Activated T-helper 17 cell treated with anti-CD3 and anti-CD28 coated beads, Interleukin-2, amount 50 U/mL, for 72 hours (primary cell): Measurements from ENCODE around the gene PRKCH. TPM values are rescaled to one million over a fixed set of nuclear protein-coding genes. Genes with fewer than 3 reads are reported as not detected.
"Not testable (repeated sequence)": the region's sequence is repeated elsewhere in the genome, so short reads cannot be mapped to it uniquely, and the experiment has no call there.

Experiments
- ATAC-seq: fragments of 150-1000 bp; cut with Tn5 transposase; replicated peaks from 2 replicates; pipeline ENCODE4 v1.10.0; 2021; ENCODE audit warnings: mild to moderate bottlenecking, moderate library complexity
- H3K27ac Mint-ChIP-seq: one replicate; pipeline ENCODE4 v1.8.0; 2022; ENCODE audit warnings: mixed read lengths
- H3K27me3 Mint-ChIP-seq: one replicate; pipeline ENCODE4 v1.8.0; 2022; ENCODE audit warnings: mixed read lengths
- H3K36me3 Mint-ChIP-seq: one replicate; pipeline ENCODE4 v1.8.0; 2022; ENCODE audit warnings: low read depth, mild to moderate bottlenecking, mixed read lengths
- H3K4me1 Mint-ChIP-seq: one replicate; pipeline ENCODE4 v1.8.0; 2022; ENCODE audit warnings: mixed read lengths
- H3K4me3 Mint-ChIP-seq: one replicate; pipeline ENCODE4 v1.8.0; 2022; ENCODE audit warnings: mild to moderate bottlenecking, mixed read lengths
- H3K9me3 Mint-ChIP-seq: one replicate; pipeline ENCODE4 v1.8.0; 2022; ENCODE audit warnings: mixed read lengths
- total RNA-seq, 2 donors: library from RNA; stranded (reverse); gene quantifications; one replicate each; pipeline ENCODE4 v1.2.3, GENCODE V29; 2022

PRKCH gene
- total RNA-seq, 2 donors from 2014 or later, result 127 to 148 TPM

- peaks cover 13% of the 10 kb centered on the region for H3K36me3 Mint-ChIP-seq
- H3K27ac Mint-ChIP-seq, result no peak overlapping the region
Observed at GRCh38 chr14:61409782-61410181, 88.4 kb downstream of the PRKCH start.

GRCh38 chr14:61415934-61416333, 94.6 kb downstream of the PRKCH start:
- H3K4me3 Mint-ChIP-seq, H3K9me3 Mint-ChIP-seq, H3K27me3 Mint-ChIP-seq, H3K27ac Mint-ChIP-seq, ATAC-seq: not testable (repeated sequence)
- Mint-ChIP-seq H3K4me1 (peaks cover 53% of the 10 kb centered on the region), H3K36me3 (peaks cover 19% of the 10 kb centered on the region)

More at GRCh38 chr14:61409782-61410181, 88.4 kb downstream of the PRKCH start:
- H3K4me3 Mint-ChIP-seq, result no peak overlapping the region
- peaks cover 49% of the 10 kb centered on the region for H3K4me1 Mint-ChIP-seq
- no peaks in the 10 kb centered on the region for H3K27me3 Mint-ChIP-seq
- H3K9me3 Mint-ChIP-seq, result no peaks in the 10 kb centered on the region
- no peak for ATAC-seq

- no peak overlapping the region for H3K27ac Mint-ChIP-seq
- peak; percentile 45 for ATAC-seq
- no peaks in the 10 kb centered on the region for H3K27me3 Mint-ChIP-seq
- no peaks in the 10 kb centered on the region for H3K9me3 Mint-ChIP-seq
- peaks cover 19% of the 10 kb centered on the region for H3K36me3 Mint-ChIP-seq
- peaks cover 53% of the 10 kb centered on the region for H3K4me1 Mint-ChIP-seq
- no peak overlapping the region for H3K4me3 Mint-ChIP-seq
Observed at GRCh38 chr14:61416591-61416990, 95.2 kb downstream of the PRKCH start.

GRCh38 chr14:61417141-61417540, 95.8 kb downstream of the PRKCH start:
- H3K27me3 Mint-ChIP-seq, result no peaks in the 10 kb centered on the region
- no peak overlapping the region for H3K27ac Mint-ChIP-seq
- H3K9me3 Mint-ChIP-seq, result no peaks in the 10 kb centered on the region
- H3K36me3 Mint-ChIP-seq, result peaks cover 19% of the 10 kb centered on the region
- peaks cover 51% of the 10 kb centered on the region for H3K4me1 Mint-ChIP-seq
- no peak overlapping the region for H3K4me3 Mint-ChIP-seq
- ATAC-seq, result no peak

- no peaks in the 10 kb centered on the region for H3K27me3 Mint-ChIP-seq
- H3K9me3 Mint-ChIP-seq, result no peaks in the 10 kb centered on the region
- H3K27ac Mint-ChIP-seq, result no peak overlapping the region
- peaks cover 56% of the 10 kb centered on the region for H3K4me1 Mint-ChIP-seq
- H3K36me3 Mint-ChIP-seq, result peaks cover 25% of the 10 kb centered on the region
- no peak overlapping the region for H3K4me3 Mint-ChIP-seq
- ATAC-seq, result no peak
Observed at GRCh38 chr14:61417883-61418455, 96.6 kb downstream of the PRKCH start.

- no peak overlapping the region for H3K4me3 Mint-ChIP-seq
- H3K27me3 Mint-ChIP-seq, result no peaks in the 10 kb centered on the region
- H3K4me1 Mint-ChIP-seq, result peaks cover 62% of the 10 kb centered on the region
- peaks cover 25% of the 10 kb centered on the region for H3K36me3 Mint-ChIP-seq
- ATAC-seq, result no peak
- H3K9me3 Mint-ChIP-seq, result no peaks in the 10 kb centered on the region
- H3K27ac Mint-ChIP-seq, result peak overlapping the region; percentile 76
Observed at GRCh38 chr14:61418746-61419145, 97.4 kb downstream of the PRKCH start.

- ATAC-seq, result no peak
- Mint-ChIP-seq H3K4me1 (peaks cover 67% of the 10 kb centered on the region), H3K4me3 (no peak overlapping the region), H3K27me3 (no peaks in the 10 kb centered on the region), H3K36me3 (peaks cover 29% of the 10 kb centered on the region), H3K9me3 (no peaks in the 10 kb centered on the region), H3K27ac (peak overlapping the region; percentile 76)
Observed at GRCh38 chr14:61419201-61419600, 97.8 kb downstream of the PRKCH start.

- H3K27ac Mint-ChIP-seq, result peak overlapping the region; percentile 76
- no peak overlapping the region for H3K4me3 Mint-ChIP-seq
- H3K9me3 Mint-ChIP-seq, result no peaks in the 10 kb centered on the region
- H3K4me1 Mint-ChIP-seq, result peaks cover 73% of the 10 kb centered on the region
- peaks cover 34% of the 10 kb centered on the region for H3K36me3 Mint-ChIP-seq
- ATAC-seq, result peak; percentile 57
- no peaks in the 10 kb centered on the region for H3K27me3 Mint-ChIP-seq
Observed at GRCh38 chr14:61420326-61420725, 98.9 kb downstream of the PRKCH start.

GRCh38 chr14:61421212-61421923, 100.0 kb downstream of the PRKCH start:
- no peaks in the 10 kb centered on the region for H3K27me3 Mint-ChIP-seq
- peak overlapping the region; percentile 76 for H3K27ac Mint-ChIP-seq
- no peaks in the 10 kb centered on the region for H3K9me3 Mint-ChIP-seq
- peak; percentile 46 for ATAC-seq
- H3K4me3 Mint-ChIP-seq, result no peak overlapping the region
- H3K4me1 Mint-ChIP-seq, result peaks cover 81% of the 10 kb centered on the region
- H3K36me3 Mint-ChIP-seq, result peaks cover 38% of the 10 kb centered on the region

- Mint-ChIP-seq H3K27ac (peak overlapping the region; percentile 69), H3K4me3 (peak overlapping the region; percentile 31), H3K9me3 (no peaks in the 10 kb centered on the region), H3K36me3 (peaks cover 38% of the 10 kb centered on the region), H3K27me3 (no peaks in the 10 kb centered on the region), H3K4me1 (peaks cover 68% of the 10 kb centered on the region)
- no peak for ATAC-seq
Observed at GRCh38 chr14:61426048-61426447, 104.7 kb downstream of the PRKCH start.

- Mint-ChIP-seq H3K27ac (peak overlapping the region; percentile 15), H3K36me3 (peaks cover 46% of the 10 kb centered on the region), H3K4me1 (peaks cover 68% of the 10 kb centered on the region), H3K4me3 (peak overlapping the region; percentile 56), H3K27me3 (no peaks in the 10 kb centered on the region), H3K9me3 (no peaks in the 10 kb centered on the region)
- ATAC-seq, result no peak
Observed at GRCh38 chr14:61428261-61428660, 106.9 kb downstream of the PRKCH start.

- peaks cover 51% of the 10 kb centered on the region for H3K36me3 Mint-ChIP-seq
- peak overlapping the region; percentile 56 for H3K4me3 Mint-ChIP-seq
- H3K9me3 Mint-ChIP-seq, result no peaks in the 10 kb centered on the region
- H3K4me1 Mint-ChIP-seq, result peaks cover 64% of the 10 kb centered on the region
- no peaks in the 10 kb centered on the region for H3K27me3 Mint-ChIP-seq
- ATAC-seq, result no peak
- peak overlapping the region; percentile 56 for H3K27ac Mint-ChIP-seq
Observed at GRCh38 chr14:61429316-61429715, 107.9 kb downstream of the PRKCH start.

- Mint-ChIP-seq H3K4me3 (peak overlapping the region; percentile 56), H3K4me1 (peaks cover 66% of the 10 kb centered on the region), H3K27ac (peak overlapping the region; percentile 56), H3K27me3 (no peaks in the 10 kb centered on the region), H3K9me3 (no peaks in the 10 kb centered on the region), H3K36me3 (peaks cover 52% of the 10 kb centered on the region)
- peak; percentile 57 for ATAC-seq
Observed at GRCh38 chr14:61430066-61430757, 108.8 kb downstream of the PRKCH start.

- peaks cover 45% of the 10 kb centered on the region for H3K36me3 Mint-ChIP-seq
- H3K9me3 Mint-ChIP-seq, result no peaks in the 10 kb centered on the region
- no peaks in the 10 kb centered on the region for H3K27me3 Mint-ChIP-seq
- H3K4me1 Mint-ChIP-seq, result peaks cover 67% of the 10 kb centered on the region
- H3K27ac Mint-ChIP-seq, result peak overlapping the region; percentile 79
- peak overlapping the region; percentile 54 for H3K4me3 Mint-ChIP-seq
- ATAC-seq, result no peak
Observed at GRCh38 chr14:61433169-61433568, 111.8 kb downstream of the PRKCH start.

- Mint-ChIP-seq H3K27me3 (no peaks in the 10 kb centered on the region), H3K36me3 (peaks cover 52% of the 10 kb centered on the region), H3K27ac (peak overlapping the region; percentile 79), H3K4me1 (peaks cover 71% of the 10 kb centered on the region), H3K4me3 (peak overlapping the region; percentile 54), H3K9me3 (no peaks in the 10 kb centered on the region)
- no peak for ATAC-seq
Observed at GRCh38 chr14:61433828-61434227, 112.4 kb downstream of the PRKCH start.
